IPS-NIHi7 (cell line): ENCODE data around the gene NEURL1.

Experiments used
- DNase-seq: peaks from one replicate; pipeline ENCODE4 v3.0.0; 2012; ENCODE audit warnings: mixed read lengths; ENCODE audit errors: extremely low spot score

Gene NEURL1

GRCh38 chr10:103546401-103546800 is 52.9 kb downstream of the NEURL1 start:
- DNase-seq = peak; percentile 1

DNA sequence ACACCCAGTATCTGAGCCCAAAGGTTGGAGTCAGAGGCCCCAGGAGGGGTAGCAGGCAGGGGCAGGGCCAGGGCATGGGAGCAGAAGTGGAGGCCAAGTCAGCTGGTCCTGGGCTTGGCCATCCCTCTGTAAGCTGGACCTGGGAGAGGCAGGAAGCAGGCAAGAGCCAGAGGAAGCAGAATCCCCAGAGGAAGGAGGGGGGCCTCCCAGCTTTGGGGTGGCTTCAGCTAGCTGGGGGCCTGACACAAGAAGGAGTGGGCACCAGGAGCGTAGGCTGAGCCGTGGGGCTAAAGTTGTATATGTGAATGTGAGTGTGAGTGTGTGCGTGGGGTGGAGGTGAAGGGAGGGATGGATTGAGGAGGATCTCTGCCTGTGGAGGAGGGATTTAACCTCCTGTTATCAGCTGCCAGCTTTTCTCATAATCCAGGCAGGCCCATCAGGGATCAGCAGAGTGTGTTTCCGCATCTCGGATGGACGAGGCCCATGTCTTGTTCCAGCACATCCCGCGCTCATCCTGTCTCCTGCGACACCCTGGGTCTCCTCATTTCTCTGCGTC is 54.0 kb downstream of the NEURL1 start:
- DNase-seq = no peak

DNA sequence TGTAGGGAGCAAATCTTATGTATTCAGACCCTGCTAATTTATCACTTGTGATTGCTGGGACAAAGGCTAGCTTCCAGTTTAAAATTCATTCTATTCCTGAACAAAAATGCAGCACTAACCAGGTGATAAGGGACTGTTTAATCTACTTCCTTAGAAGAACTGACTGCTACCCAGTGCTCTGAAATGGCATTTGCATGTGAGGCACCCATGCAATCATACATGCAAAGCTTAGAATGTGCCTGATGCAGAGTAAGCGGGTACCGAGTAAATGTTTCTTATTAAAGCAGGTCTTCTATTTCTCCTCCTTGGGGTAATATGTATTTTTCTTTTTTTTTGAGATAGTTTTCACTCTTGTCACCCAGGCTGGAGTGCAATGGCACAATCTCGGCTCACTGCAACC is 54.5 kb downstream of the NEURL1 start:
- no peak for DNase-seq

GRCh38 chr10:103548581-103549348 is 55.3 kb downstream of the NEURL1 start:
- no peak for DNase-seq

DNA sequence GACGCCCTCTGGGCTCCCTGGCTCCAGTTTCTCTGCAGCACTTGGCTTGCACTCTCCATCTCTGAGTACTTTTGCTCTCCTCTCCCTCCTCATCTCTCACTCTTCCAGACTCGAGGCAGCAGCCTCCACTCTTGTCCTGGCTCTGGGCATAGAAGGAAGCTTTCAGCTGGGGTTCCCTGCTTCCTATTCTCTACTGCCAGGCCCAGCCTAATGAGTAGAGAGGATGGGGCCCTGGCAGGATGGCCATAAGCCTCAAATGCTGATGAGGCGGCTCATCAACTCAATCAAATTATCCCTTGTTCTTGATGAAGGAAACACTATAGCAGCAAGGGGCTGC is 55.8 kb downstream of the NEURL1 start:
- DNase-seq = no peak

- DNase-seq = no peak
Measured at GRCh38 chr10:103550229-103550628, 56.7 kb downstream of the NEURL1 start.

DNA sequence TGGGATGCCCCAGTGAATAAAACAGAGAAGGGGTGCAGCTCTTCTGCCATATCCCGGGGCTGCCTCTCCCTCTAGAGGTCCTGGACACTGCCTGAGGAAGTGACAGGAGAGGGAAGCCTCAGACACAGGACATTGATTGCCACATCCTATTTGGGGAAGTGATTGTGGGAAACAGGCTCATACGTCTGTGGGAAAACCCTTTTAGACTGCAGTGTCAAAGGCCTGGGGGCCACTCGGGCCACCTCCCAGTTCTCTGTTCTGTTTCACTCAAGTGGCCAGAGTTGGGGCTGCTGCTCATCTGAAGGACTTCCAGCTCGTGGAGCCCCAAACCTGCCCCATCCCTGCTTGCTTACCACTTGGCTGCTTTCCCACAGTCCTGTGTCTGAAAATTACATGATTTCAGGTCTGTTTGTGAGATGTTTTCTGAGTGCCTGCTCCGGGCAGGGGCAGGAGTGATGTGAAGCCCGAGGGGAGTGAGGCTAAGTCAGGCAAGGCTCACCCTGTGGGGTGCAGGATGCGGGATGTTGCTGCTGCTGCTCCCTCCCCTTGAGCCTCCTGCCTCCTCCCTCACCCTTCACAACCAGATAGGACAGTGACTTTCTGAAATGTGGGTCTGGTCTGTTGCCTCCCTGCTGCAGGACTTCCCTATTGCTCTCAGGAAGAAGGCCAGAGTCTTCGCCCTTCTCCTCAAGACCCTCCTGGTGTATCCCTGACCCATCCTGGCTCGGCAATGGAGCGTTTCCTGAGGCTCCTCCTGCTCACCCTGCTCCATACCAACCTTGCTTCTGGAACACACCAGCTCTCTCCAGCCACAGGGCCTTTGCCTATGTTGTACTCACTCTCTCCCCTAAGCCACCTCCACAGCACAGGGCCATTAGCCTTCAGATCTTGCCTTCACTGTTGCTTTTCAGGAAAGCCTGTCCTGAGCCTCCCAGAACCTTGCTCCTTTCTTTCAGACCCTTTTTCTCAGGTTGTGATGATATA is 58.4 kb downstream of the NEURL1 start:
- DNase-seq = no peak

- no peak for DNase-seq
Measured at GRCh38 chr10:103552856-103553742, 59.6 kb downstream of the NEURL1 start.

DNA sequence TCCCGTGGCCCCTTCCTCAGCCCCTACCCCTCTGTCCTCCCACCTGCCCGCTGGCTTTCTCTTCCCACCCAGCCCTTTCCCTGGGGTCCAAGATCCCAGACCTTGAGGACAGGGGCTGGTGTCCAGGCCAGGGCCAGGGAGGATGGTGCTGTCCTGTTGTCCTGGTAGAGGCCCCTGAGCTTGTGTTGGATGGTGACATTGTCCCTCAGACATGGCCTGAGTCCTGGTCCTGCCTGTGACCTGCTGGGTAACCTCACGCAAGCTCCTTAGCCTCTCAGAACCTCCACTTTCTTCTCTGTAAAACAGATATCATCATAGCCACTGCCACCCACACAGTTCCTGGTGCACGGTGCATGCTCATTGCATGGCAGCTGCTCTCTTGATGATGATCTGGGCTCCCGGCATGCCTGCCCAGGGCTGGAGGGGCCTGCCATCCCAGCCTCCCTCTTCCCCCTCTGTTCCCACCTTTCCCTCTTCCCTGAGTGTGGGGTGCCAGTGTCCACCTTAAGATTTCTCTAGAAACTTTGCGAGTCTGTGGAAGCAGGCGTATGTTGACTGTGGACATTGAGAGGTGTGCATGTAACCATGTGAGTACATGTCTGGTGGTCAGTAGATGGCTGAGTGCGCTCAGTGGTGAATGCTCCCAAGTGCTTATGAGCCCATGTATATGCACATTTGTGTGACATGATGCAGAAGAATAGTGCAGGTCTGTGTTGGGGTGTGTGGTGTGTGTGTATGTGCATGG is 60.4 kb downstream of the NEURL1 start:
- DNase-seq = no peak

DNA sequence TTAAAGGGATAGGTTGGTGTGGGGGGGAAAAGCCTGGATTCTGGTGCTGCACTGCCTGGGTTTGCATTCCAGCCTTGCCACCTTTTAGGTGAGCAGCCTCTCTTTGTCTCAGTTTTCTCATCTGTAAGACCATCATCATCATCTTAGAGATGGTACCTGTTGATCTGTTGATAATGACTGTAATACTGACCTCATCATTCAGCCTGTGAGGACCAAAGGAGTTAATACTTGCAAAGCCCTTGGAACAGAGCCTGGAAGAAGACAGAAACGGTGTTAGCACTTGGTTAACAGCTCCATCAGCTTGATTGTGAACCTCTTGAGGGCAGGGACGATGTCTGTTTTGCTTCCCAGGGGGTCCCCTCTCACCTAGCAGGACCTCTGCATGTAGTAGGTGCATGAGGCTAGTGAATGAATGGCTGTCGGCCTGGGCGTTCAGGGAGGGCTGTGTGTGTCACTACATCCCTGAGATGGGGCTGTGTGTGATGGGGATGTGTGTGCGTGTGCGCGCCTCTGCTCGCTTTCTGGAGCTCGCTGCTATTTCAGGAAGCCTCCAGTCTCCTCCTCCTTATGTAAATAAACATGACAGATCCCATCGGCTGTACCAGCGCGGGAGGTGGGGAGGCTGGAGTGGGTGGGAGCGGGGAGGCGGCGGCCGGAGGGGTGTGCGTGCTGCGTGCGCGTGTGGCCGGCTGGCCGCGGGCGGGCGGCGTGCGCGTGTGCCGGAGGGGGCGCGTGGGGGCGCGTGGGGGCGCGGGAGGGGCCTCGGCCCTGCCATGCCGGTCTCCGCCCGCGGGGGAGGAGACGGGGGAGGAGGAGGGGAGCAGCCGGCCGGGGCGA is 61.2 kb downstream of the NEURL1 start:
- DNase-seq = peak; percentile 74

- peak; percentile 43 for DNase-seq
Measured at GRCh38 chr10:103555325-103555649, 61.8 kb downstream of the NEURL1 start.

DNA sequence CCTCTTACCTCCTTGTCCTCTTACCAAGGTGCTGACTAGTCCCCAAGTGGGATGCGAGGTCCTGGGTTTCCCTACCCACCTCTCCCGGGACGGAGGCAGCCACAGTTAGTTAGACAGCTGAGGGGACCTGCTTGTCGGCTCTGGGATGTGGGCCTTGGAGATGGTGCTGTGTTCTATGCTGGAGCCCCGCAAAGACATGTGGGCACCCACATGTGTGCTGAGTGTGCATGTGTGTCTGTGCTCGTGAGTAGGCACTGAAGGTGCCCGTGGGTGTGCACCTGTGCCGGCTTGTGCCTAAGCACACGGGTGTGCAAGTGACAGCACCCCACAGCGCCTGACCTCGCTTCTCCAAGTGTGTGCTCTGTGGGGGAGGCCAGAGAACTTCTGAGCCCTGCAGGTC is 62.2 kb downstream of the NEURL1 start:
- DNase-seq = no peak

DNA sequence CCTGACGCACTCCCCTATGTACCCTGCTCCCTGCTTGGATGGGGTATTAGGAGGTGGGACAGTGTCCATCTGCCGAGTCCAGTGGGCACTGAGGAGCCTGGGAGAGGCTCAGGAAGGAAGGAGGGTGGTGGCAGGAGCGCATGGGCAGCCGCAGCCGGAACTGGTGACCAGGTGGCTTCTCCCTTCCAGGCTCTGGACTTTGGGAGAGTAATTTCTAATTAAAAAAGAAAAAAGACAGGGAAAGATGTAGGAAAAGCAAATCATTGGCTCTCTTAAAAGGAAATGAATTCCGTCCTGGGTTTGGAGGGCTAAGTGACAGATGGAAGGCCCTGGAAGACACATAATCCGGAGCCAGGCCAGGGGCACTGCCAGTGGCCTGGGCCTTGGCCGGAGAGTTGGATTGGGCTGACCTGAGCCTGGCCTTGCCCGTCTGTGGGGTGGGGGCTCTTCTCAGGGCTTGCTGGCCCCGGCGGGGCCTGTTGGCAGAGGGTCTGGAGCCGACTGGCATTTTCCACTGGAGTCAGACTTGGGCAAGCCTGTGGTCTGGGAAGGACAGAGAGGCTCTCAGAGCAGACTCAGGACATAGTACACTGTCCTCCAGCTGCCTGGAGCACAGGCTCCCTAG is 63.0 kb downstream of the NEURL1 start:
- DNase-seq = no peak

GRCh38 chr10:103557455-103557854 is 64.0 kb downstream of the NEURL1 start:
- DNase-seq = no peak

DNA sequence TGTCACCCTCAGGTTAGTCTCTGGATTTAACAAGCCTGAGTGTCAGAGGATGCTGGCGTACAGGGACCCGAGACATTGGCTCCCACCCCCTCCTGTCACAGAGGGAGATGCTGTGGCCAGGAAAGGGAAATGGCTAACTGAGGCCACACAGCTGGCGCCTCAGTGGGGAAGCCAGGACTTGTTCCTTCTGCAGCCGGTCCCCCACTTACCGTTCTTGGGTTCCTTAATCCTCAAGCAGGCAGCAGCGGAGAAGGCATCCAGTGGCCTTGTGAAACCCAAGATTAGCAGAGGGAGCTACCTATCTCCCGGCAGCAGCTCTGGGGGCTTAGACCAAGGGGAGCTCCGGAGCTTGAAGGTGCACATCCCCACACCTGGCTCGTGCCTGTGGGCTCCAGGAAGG is 65.4 kb downstream of the NEURL1 start:
- no peak for DNase-seq

DNA sequence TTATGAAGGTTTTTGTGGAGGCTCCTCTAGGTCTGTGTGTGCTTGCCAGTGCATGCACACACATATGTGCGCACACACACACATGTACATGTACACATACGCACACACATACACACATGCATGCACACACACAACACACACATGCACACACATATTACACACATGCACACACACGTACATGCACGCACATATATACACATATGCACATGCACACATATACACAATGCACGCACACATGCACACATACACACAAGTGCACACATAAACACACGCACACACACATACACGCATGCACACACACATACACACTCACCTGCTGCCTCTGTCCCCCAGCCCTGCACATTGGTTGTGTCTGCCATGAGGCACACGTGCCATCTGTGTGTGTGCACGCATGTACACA is 66.3 kb downstream of the NEURL1 start:
- no peak for DNase-seq

DNA sequence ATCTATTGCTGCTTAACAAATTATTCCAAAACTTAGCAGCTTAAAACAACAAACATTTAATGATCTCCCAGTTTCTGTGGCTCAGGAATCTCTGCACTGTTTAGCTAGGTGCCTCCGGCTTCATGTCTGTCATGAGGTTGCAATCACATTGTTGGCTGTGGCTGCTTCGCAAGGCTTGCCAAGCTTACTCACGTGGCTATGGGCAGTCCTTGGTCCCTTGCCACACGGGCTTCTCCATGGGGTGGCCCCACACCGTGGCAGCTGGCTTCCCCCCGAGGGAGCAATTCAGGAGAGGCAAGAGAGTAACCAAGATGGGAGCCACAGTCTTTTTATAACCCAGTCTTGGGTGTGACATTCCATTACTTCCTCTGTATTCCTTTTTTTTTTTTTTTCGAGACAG is 67.4 kb downstream of the NEURL1 start:
- DNase-seq = no peak

GRCh38 chr10:103562383-103562782 is 68.9 kb downstream of the NEURL1 start:
- DNase-seq = no peak

GRCh38 chr10:103563231-103564115 is 70.0 kb downstream of the NEURL1 start:
- no peak for DNase-seq
